NT2/D1 (cell line): ENCODE measurements around the gene IPO9.

Experiments used
- SUZ12 ChIP-seq: IDR thresholded peaks from 2 replicates; pipeline ENCODE4 v1.6.1; 2011; ENCODE audit not compliant: insufficient read length, insufficient read depth; ENCODE audit errors: extremely low read depth
- YY1 ChIP-seq: IDR thresholded peaks from 2 replicates; pipeline ENCODE4 v1.6.1; 2011; ENCODE audit not compliant: insufficient read length, insufficient read depth
- ZNF274 ChIP-seq: IDR thresholded peaks from 2 replicates; pipeline ENCODE4 v1.6.1; 2011; ENCODE audit warnings: mild to moderate bottlenecking, low read depth, low read length

GRCh38 chr1:201884425-201884824, 55.5 kb downstream of the IPO9 start:
- no peak for TF ChIP-seq ZNF274
- TF ChIP-seq SUZ12, result no peak
- no peak for TF ChIP-seq YY1
